ES-I3 (cell line): ENCODE results near the gene SELENOW.
"Not testable (repeated sequence)": the region's sequence is repeated elsewhere in the genome, so short reads cannot be mapped to it uniquely, and the experiment has no call there.

Experiments used
- H3K36me3 ChIP-seq: 2 replicates; pipeline ENCODE4 v1.6.1; 2013; ENCODE audit warnings: mild to moderate bottlenecking, low read length, control low read depth, moderate library complexity; ENCODE audit not compliant: insufficient read depth
- H3K4me1 ChIP-seq: 2 replicates; pipeline ENCODE4 v1.6.1; 2013; ENCODE audit warnings: mild to moderate bottlenecking, control low read depth, low read length; ENCODE audit not compliant: insufficient read depth
- H3K9ac ChIP-seq: 2 replicates; pipeline ENCODE4 v1.6.1; 2013; ENCODE audit warnings: low read depth, mild to moderate bottlenecking, low read length, moderate library complexity
- H3K9me3 ChIP-seq: 2 replicates; pipeline ENCODE4 v1.6.1; 2013; ENCODE audit warnings: mild to moderate bottlenecking, low read length, moderate library complexity; ENCODE audit not compliant: control insufficient read depth, insufficient read depth

Gene SELENOW

DNA sequence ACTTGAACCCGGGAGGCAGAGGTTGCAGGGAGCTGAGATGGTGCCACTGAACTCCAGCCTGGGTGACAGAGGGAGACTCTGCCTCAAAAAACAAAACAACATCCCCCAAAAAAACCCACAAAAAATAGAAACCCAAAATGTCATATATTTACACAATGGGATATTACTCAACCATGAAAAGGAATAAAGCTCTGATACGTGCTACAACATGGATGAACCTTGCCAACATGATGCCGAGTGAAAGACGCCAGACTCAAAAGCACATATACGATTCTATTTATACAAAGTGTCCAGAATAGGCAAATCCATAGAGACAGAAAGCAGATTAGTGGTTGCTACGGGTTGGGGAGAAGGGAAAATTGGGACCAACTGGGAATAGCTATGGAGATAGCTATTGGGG lies 27.9 kb downstream of the SELENOW start:
- Histone ChIP-seq H3K9me3 (no peaks in the 10 kb centered on the region), H3K4me1 (no peaks in the 10 kb centered on the region), H3K36me3 (no peaks in the 10 kb centered on the region), H3K9ac (no peak overlapping the region)

- no peaks in the 10 kb centered on the region for H3K9me3 ChIP-seq
- no peak overlapping the region for H3K9ac ChIP-seq
- H3K4me1 ChIP-seq = 0 out of 2 replicates have a peak, but pooled peaks cover 5% of the 10 kb centered on the region
- no peaks in the 10 kb centered on the region for H3K36me3 ChIP-seq
Observed at GRCh38 chr19:47813304-47813994, 34.9 kb downstream of the SELENOW start.

DNA sequence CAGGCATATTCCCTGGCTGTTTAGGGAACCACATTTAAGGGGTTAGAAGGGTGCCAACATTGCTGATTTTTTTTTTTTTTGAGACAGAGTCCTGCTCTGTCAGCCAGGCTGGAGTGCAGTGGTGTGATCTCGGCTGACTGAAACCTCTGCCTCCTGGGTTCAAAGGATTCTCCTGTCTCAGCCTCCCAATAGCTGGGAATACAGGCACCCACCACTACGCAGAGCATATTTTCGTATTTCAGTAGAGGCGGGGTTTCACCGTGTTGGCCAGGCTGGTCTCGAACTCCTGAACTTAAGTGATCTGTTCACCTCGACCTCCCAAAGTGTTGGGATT lies 35.5 kb downstream of the SELENOW start:
- Histone ChIP-seq H3K36me3 (no peaks in the 10 kb centered on the region), H3K4me1 (0 out of 2 replicates have a peak, but pooled peaks cover 5% of the 10 kb centered on the region), H3K9ac (no peak overlapping the region)

DNA sequence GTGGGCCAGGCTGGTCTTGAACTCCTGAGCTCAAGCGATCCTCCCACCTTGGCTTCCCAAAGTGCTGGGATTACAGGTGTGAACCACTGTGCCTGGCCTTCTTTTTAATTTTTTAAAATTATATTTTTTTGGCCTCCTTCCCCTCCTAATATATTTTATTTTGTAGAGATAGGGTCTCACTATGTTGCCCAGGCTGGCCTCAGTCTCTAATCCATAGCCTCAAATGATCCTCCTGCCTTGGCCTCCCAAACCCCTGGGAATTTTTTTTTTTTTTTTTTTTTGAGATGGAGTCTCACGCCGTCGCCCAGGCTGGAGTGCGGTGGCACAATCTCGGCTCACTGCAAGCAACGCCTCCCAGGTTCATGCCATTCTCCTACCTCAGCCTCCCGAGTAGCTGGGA lies 37.8 kb downstream of the SELENOW start:
- peaks cover 21% of the 10 kb centered on the region for H3K4me1 ChIP-seq
- H3K9ac ChIP-seq, H3K9me3 ChIP-seq, H3K36me3 ChIP-seq: not testable (repeated sequence)

More for the DNA sequence above, 35.5 kb downstream of the SELENOW start:
- H3K9me3 ChIP-seq = no peaks in the 10 kb centered on the region

GRCh38 chr19:47818221-47818620 lies 39.7 kb downstream of the SELENOW start:
- H3K36me3 ChIP-seq, H3K9ac ChIP-seq, H3K9me3 ChIP-seq: not testable (repeated sequence)
- peaks cover 23% of the 10 kb centered on the region for H3K4me1 ChIP-seq

DNA sequence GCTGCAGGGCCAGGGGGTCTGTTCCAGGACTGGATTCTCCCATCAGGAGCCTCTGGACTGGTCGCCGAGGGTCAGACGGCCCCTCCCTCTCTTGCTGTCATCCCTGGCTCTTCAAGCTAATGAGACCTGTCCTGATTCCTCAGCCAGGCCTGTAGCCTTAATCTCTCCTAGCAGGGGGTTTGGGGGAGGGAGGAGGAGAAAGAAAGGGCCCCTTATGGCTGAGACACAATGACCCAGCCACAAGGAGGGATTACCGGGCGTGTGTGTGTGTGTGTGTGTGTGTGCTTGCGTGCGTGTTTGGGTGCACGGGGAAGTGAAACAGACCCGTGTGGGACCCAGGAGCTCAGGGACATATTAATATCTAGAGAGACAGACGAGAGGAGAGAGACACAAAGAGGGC lies 41.4 kb downstream of the SELENOW start:
- Histone ChIP-seq H3K9me3 (no peaks in the 10 kb centered on the region), H3K9ac (peak overlapping the region; percentile 19), H3K36me3 (no peaks in the 10 kb centered on the region), H3K4me1 (peaks cover 19% of the 10 kb centered on the region)

GRCh38 chr19:47820410-47820809 lies 41.9 kb downstream of the SELENOW start:
- Histone ChIP-seq H3K9me3 (no peaks in the 10 kb centered on the region), H3K4me1 (peaks cover 19% of the 10 kb centered on the region), H3K9ac (no peak overlapping the region), H3K36me3 (no peaks in the 10 kb centered on the region)

GRCh38 chr19:47821460-47822020 lies 43.0 kb downstream of the SELENOW start, which contains the start of gene CRX:
CRX (plus strand) TSS chr19:47821937; CDS start chr19:47834444, 12,507 bp downstream.
- H3K9ac ChIP-seq = no peak within 1 kb of the TSS
- no peaks in the 10 kb centered on the region for H3K9me3 ChIP-seq
- H3K4me1 ChIP-seq = peaks cover 19% of the 10 kb centered on the region
- H3K36me3 ChIP-seq = no peaks in the 10 kb centered on the region

- Histone ChIP-seq H3K36me3 (no peaks in the 10 kb centered on the region), H3K4me1 (peaks cover 26% of the 10 kb centered on the region), H3K9me3 (no peaks in the 10 kb centered on the region), H3K9ac (no peak overlapping the region)
Observed at GRCh38 chr19:47824396-47824795, 45.9 kb downstream of the SELENOW start.

DNA sequence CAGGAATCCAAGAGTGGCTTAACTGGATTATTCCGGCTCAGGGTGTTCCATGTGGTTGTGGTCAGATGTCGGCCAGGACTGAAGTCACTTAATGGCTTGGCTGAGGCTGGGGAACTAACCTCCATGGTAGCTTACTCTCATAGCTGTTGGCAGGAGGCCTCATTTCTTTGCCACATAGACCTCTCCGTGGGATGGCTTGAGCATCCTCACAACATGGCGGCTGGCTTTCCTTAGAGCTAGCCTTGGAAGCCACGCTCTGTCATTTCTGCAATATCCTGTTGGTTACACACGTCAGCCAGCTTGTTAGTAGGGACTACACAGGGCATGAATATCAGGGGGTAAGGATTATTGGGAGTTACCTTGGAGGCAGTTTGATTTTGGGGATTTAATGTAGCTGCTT lies 48.3 kb downstream of the SELENOW start:
- Histone ChIP-seq H3K9ac (no peak overlapping the region), H3K36me3 (no peaks in the 10 kb centered on the region), H3K9me3 (no peaks in the 10 kb centered on the region), H3K4me1 (peaks cover 13% of the 10 kb centered on the region)

DNA sequence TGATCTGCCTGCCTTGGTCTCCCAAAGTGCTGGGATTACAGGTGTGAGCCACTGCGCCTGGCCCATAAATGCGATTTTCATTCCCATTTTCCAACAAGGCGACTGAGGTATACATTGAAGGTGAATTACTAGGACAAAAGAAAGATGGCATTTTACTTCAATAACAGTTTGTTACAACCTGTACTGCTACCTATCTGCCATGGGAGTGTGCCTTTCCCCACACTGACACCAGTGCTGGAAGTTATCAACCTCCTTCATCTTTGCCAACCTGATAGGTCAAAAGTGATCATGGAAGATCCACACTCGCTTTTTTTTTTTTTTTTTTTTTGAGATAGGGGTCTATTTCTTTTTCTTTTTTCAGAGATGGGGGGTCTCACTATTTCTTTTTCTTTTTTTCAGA lies 54.2 kb downstream of the SELENOW start:
- Histone ChIP-seq H3K4me1 (peaks cover 22% of the 10 kb centered on the region), H3K9me3 (no peaks in the 10 kb centered on the region), H3K9ac (no peak overlapping the region), H3K36me3 (no peaks in the 10 kb centered on the region)
